HepG2 (cell line): ENCODE data around the gene SNAP47. TPM values are rescaled to one million over a fixed set of nuclear protein-coding genes. Genes with fewer than 3 reads are reported as not detected.

ENCODE experiments used
- ATAC-seq: fragments of 200-7000 bp; cut with Tn5 transposase; 3 replicates; pipeline ENCODE4 v1.9.1; 2020; ENCODE audit warnings: mild to moderate bottlenecking, moderate library complexity
- BruUV-seq: library from RNA; stranded (reverse); fragments of 400-500 nt; replicated peaks from 2 replicates; lab custom pipeline; 2021; lab: Mats Ljungman, UMichigan
- CTCF ChIA-PET: fragments of 300-600 bp; formaldehyde crosslinking; extraction: SDS; loops from one replicate; lab custom pipeline; 2021; ENCODE audit warnings: low total read pairs, inconsistent platforms, low intra/inter-chr PET ratio; lab: Yijun Ruan, JAX
- POLR2A ChIA-PET: fragments of 350-600 bp; sonication (Branson Sonifier 250); formaldehyde crosslinking; loops from one replicate; lab custom pipeline; 2020; ENCODE audit warnings: antibody characterized with exemption, inconsistent platforms; lab: Yijun Ruan, JAX
- DNase-seq: peaks from one replicate; pipeline ENCODE4 v3.0.0-alpha.2; 2015; ENCODE audit warnings: low spot score
- FAIRE-seq: peaks from 3 replicates; lab custom pipeline; 2011; peaks lifted over from hg19 to GRCh38; lab: Jason Lieb, UNC
- H2AFZ ChIP-seq: one replicate; pipeline ENCODE4 v1.6.1; 2011; ENCODE audit warnings: low read length, inconsistent platforms
- H3K27ac ChIP-seq: fragments of 300-600 bp; 3 replicates; pipeline ENCODE4 v1.8.0; 2011; ENCODE audit warnings: mixed run types, mild to moderate bottlenecking, mixed read lengths, low read length, inconsistent platforms; ENCODE audit not compliant: insufficient read depth; ENCODE audit errors: extremely low read length
- H3K27me3 ChIP-seq, 2 experiments: fragments of 200-600 bp in 1 of 2; 2 replicates in 1 of 2; 3 replicates in 1 of 2; pipeline versions ENCODE4 v1.6.0 to v1.8.0; 2011; ENCODE audit warnings: low read length in 2 of 2, mild to moderate bottlenecking in 2 of 2, moderate library complexity in 2 of 2, inconsistent platforms in 1 of 2; ENCODE audit not compliant: insufficient read depth in 2 of 2, control insufficient read depth in 1 of 2
- H3K36me3 ChIP-seq, 2 experiments: fragments of 200-600 bp in 1 of 2; replicated peaks in 1 of 2; 2 replicates in 1 of 2; 3 replicates in 1 of 2; pipeline versions ENCODE4 v1.5.1 to v1.8.0; 2011; ENCODE audit warnings: low read length in 2 of 2, inconsistent platforms in 1 of 2; ENCODE audit not compliant: insufficient read depth in 2 of 2, control insufficient read depth in 1 of 2
- H3K4me1 ChIP-seq: 2 replicates; pipeline ENCODE4 v1.5.1; 2012; ENCODE audit warnings: low read length, inconsistent platforms; ENCODE audit not compliant: insufficient read depth
- H3K4me2 ChIP-seq: 2 replicates; pipeline ENCODE4 v1.6.0; 2011; ENCODE audit warnings: low read depth, low read length, inconsistent platforms
- H3K4me3 ChIP-seq, 3 experiments: fragments of 200-600 bp in 1 of 3; sonication (generic), shearing (Covaris generic) in 1 of 3; replicated peaks in 1 of 3; 2 replicates each; pipeline ENCODE4 v1.5.1; 2011 to 2016; ENCODE audit warnings: low read length in 3 of 3, inconsistent platforms in 2 of 3, low read depth in 2 of 3, mild to moderate bottlenecking in 2 of 3, control low read depth in 1 of 3, mixed read lengths in 1 of 3; ENCODE audit not compliant: insufficient read depth in 1 of 3
- H3K79me2 ChIP-seq: one replicate; pipeline ENCODE4 v1.6.1; 2011; ENCODE audit warnings: low read length, inconsistent platforms; ENCODE audit not compliant: insufficient read depth
- H3K9ac ChIP-seq: 2 replicates; pipeline ENCODE4 v1.6.0; 2011; ENCODE audit warnings: mild to moderate bottlenecking, low read depth, low read length, inconsistent platforms; ENCODE audit not compliant: insufficient read depth
- H3K9me3 ChIP-seq: 2 replicates; pipeline ENCODE4 v1.5.1; 2012; ENCODE audit warnings: mild to moderate bottlenecking, low read length
- H4K20me1 ChIP-seq: 2 replicates; pipeline ENCODE4 v1.6.0; 2011; ENCODE audit warnings: inconsistent platforms, mild to moderate bottlenecking, low read length, moderate library complexity; ENCODE audit not compliant: insufficient read depth
- ETV5 ChIP-seq: IDR thresholded peaks from 2 replicates; pipeline ENCODE4 v1.6.1; 2018; ENCODE audit warnings: missing biosample characterization, missing genetic modification reagents, inconsistent platforms, borderline replicate concordance
- HMGA1 ChIP-seq: sonication (generic); formaldehyde crosslinking; conservative IDR thresholded peaks from 2 replicates; pipeline ENCODE4 v1.4.0; 2020; ENCODE audit warnings: missing genetic modification reagents
- MXI1 ChIP-seq: IDR thresholded peaks from 3 replicates; pipeline ENCODE4 v1.6.1; 2012; ENCODE audit warnings: low read depth, low read length, inconsistent platforms, borderline replicate concordance
- SRY ChIP-seq: sonication (generic); formaldehyde crosslinking; IDR thresholded peaks from 2 replicates; pipeline ENCODE4 v1.8.0; 2022; ENCODE audit warnings: mild to moderate bottlenecking, missing genetic modification reagents
- TCF7L2 ChIP-seq: IDR thresholded peaks from 2 replicates; pipeline ENCODE4 v1.6.1; 2011; ENCODE audit warnings: mild to moderate bottlenecking, low read depth, low read length, moderate library complexity
- ZNF878 ChIP-seq: sonication (generic); formaldehyde crosslinking; IDR thresholded peaks from 2 replicates; pipeline ENCODE4 v1.8.1; 2023; ENCODE audit warnings: mild to moderate bottlenecking, missing genetic modification reagents, moderate library complexity
- WGBS: methylation state at CpG from one replicate; pipeline ENCODE4 v1.1.6; 2017; ENCODE audit warnings: low lambda C conversion rate; 5-methylcytosine and 5-hydroxymethylcytosine counted together
- in situ Hi-C: cut with HindIII; loops from 2 replicates; pipeline ENCODE4 v1.10.0; 2017; ENCODE audit warnings: low pct_unique_long_range_greater_than_20kb; ENCODE audit not compliant: extremely low pct_ligation_motif_present
- intact Hi-C: fragments of 100-400 bp; cut with micrococcal nuclease; formaldehyde crosslinking; loops from one replicate; pipeline ENCODE4 v1.10.0; 2022; ENCODE audit not compliant: unreplicated experiment
- polyA plus RNA-seq, 8 experiments: library from polyadenylated mRNA; depleted of rRNA in 3 of 8; stranded (reverse) in 7 of 8; unstranded in 1 of 8; fragments of >200 nt; fragmentation: Illumina TruSeq in 4 of 8; extraction: Trizol in 4 of 8; gene quantifications; 2 replicates each; pipeline versions ENCODE4 v1.2.1 to v1.2.3, GENCODE V29; 2011 to 2016; ENCODE audit warnings: low read depth in 4 of 8, missing spikeins in 1 of 8, mixed read lengths in 1 of 8; ENCODE audit not compliant: insufficient read depth in 1 of 8
- total RNA-seq, 5 experiments: library from RNA; depleted of rRNA; stranded (reverse); fragments of >200 nt; fragmentation: Illumina TruSeq; extraction: Trizol; gene quantifications; 2 replicates each; pipeline ENCODE4 v1.2.3, GENCODE V29; 2016; ENCODE audit warnings: low read depth in 1 of 5
- TF ChIP-seq, protein P1 (sequence below): sonication (generic); formaldehyde crosslinking; IDR thresholded peaks from 2 replicates; pipeline ENCODE4 v1.8.1; 2023; ENCODE audit warnings: mild to moderate bottlenecking, moderate library complexity, missing genetic modification reagents
- TF ChIP-seq, protein P2 (sequence below): sonication (generic); formaldehyde crosslinking; IDR thresholded peaks from 2 replicates; pipeline ENCODE4 v1.8.0; 2022; ENCODE audit warnings: missing genetic modification reagents, mild to moderate bottlenecking, moderate library complexity, borderline replicate concordance
- TF ChIP-seq, protein P3 (sequence below): sonication (generic); formaldehyde crosslinking; IDR thresholded peaks from 2 replicates; pipeline ENCODE4 v1.4.0; 2020; ENCODE audit warnings: missing genetic modification reagents, borderline replicate concordance
- TF ChIP-seq, protein P4 (sequence below): IDR thresholded peaks from 2 replicates; pipeline ENCODE4 v1.6.1; 2016; ENCODE audit warnings: low read depth, missing genetic modification reagents, missing compliant biosample characterization
- TF ChIP-seq, protein P5 (sequence below): sonication (generic); formaldehyde crosslinking; IDR thresholded peaks from 2 replicates; pipeline ENCODE4 v1.9.0; 2022; ENCODE audit warnings: low read depth, missing genetic modification reagents

The SNAP47 gene
- total and polyA plus RNA-seq, 2 of the 13 experiments (the other 11 are each of a cell fraction or from before 2014, with no cell fraction given): 13.6 to 25.1 TPM

DNA sequence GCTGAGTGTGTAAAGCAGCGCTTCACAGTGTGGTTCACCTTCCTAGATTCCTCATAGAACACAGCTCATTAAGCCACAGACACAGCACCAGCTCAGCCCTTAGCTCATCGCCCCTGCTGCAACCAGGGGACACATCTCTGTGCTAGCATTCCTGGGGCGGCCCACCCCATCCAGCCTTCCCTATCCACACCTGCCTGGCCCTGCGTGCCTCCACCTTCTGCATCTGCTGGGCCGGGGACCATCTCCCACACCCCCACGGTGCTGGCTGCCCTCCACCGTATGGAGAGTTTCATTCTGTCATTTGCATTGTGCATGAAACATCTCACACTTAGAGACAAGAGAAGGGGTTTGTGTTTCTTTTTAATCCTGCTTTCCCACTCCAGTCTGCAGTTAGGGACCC lies 44.5 kb downstream of the SNAP47 start:
- intact Hi-C loops: no loop called here
- ATAC-seq (no peak), DNase-seq (no peak), FAIRE-seq (no peak)
- H3K4me2 ChIP-seq: no peak overlapping the region
- no peaks in the 10 kb centered on the region for H3K4me1 ChIP-seq
- H3K9me3 ChIP-seq: no peaks in the 10 kb centered on the region
- H3K36me3 ChIP-seq: peaks cover 5 to 9% of the 10 kb centered on the region in 2 experiments; a peak in 3 of 5 replicates
- H2AFZ ChIP-seq: no peak overlapping the region
- H3K27ac ChIP-seq: no peak overlapping the region
- POLR2A ChIA-PET: no interaction called here
- H3K4me3 ChIP-seq: no peak overlapping the region
- no peaks in the 10 kb centered on the region for H3K79me2 ChIP-seq
- in situ Hi-C loops: no loop called here
- H3K9ac ChIP-seq: no peak overlapping the region
- no TSS peak for BruUV-seq
- 94% methylated on average over 5 of the region's 7 CpGs for WGBS
- H3K27me3 ChIP-seq: no peaks in the 10 kb centered on the region
- CTCF ChIA-PET: no interaction called here
- no peaks in the 10 kb centered on the region for H4K20me1 ChIP-seq
- TF ChIP-seq ETV5 (CRISPR knock-in tag) (no peak), SRY (no peak), TCF7L2 (no peak), HMGA1 (CRISPR knock-in tag) (no peak), MXI1 (no peak), ZNF878 (no peak)
- TF ChIP-seq, protein P1, sequence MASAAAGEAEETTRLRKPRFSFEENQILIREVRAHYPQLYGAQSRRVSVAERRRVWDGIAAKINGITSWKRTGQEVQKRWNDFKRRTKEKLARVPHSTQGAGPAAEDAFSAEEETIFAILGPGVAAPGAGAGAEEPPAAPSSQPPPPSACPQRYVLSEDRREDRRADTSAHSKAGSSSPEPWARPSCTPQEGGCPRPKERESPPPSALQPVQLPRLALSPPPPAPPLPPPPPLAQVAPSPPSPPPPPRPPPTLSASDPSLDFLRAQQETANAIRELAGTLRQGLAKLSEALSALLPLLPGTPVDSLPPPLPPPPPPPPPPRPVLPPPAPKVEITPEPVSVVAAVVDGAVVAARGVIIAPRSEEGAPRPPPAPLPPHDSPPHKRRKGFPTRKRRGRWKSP: no peak
- TF ChIP-seq, protein P2, sequence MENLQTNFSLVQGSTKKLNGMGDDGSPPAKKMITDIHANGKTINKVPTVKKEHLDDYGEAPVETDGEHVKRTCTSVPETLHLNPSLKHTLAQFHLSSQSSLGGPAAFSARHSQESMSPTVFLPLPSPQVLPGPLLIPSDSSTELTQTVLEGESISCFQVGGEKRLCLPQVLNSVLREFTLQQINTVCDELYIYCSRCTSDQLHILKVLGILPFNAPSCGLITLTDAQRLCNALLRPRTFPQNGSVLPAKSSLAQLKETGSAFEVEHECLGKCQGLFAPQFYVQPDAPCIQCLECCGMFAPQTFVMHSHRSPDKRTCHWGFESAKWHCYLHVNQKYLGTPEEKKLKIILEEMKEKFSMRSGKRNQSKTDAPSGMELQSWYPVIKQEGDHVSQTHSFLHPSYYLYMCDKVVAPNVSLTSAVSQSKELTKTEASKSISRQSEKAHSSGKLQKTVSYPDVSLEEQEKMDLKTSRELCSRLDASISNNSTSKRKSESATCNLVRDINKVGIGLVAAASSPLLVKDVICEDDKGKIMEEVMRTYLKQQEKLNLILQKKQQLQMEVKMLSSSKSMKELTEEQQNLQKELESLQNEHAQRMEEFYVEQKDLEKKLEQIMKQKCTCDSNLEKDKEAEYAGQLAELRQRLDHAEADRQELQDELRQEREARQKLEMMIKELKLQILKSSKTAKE (CRISPR knock-in tag): no peak
- TF ChIP-seq, protein P3, sequence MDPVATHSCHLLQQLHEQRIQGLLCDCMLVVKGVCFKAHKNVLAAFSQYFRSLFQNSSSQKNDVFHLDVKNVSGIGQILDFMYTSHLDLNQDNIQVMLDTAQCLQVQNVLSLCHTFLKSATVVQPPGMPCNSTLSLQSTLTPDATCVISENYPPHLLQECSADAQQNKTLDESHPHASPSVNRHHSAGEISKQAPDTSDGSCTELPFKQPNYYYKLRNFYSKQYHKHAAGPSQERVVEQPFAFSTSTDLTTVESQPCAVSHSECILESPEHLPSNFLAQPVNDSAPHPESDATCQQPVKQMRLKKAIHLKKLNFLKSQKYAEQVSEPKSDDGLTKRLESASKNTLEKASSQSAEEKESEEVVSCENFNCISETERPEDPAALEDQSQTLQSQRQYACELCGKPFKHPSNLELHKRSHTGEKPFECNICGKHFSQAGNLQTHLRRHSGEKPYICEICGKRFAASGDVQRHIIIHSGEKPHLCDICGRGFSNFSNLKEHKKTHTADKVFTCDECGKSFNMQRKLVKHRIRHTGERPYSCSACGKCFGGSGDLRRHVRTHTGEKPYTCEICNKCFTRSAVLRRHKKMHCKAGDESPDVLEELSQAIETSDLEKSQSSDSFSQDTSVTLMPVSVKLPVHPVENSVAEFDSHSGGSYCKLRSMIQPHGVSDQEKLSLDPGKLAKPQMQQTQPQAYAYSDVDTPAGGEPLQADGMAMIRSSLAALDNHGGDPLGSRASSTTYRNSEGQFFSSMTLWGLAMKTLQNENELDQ (CRISPR knock-in tag): no peak
- TF ChIP-seq, protein P4, sequence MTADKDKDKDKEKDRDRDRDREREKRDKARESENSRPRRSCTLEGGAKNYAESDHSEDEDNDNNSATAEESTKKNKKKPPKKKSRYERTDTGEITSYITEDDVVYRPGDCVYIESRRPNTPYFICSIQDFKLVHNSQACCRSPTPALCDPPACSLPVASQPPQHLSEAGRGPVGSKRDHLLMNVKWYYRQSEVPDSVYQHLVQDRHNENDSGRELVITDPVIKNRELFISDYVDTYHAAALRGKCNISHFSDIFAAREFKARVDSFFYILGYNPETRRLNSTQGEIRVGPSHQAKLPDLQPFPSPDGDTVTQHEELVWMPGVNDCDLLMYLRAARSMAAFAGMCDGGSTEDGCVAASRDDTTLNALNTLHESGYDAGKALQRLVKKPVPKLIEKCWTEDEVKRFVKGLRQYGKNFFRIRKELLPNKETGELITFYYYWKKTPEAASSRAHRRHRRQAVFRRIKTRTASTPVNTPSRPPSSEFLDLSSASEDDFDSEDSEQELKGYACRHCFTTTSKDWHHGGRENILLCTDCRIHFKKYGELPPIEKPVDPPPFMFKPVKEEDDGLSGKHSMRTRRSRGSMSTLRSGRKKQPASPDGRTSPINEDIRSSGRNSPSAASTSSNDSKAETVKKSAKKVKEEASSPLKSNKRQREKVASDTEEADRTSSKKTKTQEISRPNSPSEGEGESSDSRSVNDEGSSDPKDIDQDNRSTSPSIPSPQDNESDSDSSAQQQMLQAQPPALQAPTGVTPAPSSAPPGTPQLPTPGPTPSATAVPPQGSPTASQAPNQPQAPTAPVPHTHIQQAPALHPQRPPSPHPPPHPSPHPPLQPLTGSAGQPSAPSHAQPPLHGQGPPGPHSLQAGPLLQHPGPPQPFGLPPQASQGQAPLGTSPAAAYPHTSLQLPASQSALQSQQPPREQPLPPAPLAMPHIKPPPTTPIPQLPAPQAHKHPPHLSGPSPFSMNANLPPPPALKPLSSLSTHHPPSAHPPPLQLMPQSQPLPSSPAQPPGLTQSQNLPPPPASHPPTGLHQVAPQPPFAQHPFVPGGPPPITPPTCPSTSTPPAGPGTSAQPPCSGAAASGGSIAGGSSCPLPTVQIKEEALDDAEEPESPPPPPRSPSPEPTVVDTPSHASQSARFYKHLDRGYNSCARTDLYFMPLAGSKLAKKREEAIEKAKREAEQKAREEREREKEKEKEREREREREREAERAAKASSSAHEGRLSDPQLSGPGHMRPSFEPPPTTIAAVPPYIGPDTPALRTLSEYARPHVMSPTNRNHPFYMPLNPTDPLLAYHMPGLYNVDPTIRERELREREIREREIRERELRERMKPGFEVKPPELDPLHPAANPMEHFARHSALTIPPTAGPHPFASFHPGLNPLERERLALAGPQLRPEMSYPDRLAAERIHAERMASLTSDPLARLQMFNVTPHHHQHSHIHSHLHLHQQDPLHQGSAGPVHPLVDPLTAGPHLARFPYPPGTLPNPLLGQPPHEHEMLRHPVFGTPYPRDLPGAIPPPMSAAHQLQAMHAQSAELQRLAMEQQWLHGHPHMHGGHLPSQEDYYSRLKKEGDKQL (CRISPR knock-in tag): no peak
- TF ChIP-seq, protein P5, sequence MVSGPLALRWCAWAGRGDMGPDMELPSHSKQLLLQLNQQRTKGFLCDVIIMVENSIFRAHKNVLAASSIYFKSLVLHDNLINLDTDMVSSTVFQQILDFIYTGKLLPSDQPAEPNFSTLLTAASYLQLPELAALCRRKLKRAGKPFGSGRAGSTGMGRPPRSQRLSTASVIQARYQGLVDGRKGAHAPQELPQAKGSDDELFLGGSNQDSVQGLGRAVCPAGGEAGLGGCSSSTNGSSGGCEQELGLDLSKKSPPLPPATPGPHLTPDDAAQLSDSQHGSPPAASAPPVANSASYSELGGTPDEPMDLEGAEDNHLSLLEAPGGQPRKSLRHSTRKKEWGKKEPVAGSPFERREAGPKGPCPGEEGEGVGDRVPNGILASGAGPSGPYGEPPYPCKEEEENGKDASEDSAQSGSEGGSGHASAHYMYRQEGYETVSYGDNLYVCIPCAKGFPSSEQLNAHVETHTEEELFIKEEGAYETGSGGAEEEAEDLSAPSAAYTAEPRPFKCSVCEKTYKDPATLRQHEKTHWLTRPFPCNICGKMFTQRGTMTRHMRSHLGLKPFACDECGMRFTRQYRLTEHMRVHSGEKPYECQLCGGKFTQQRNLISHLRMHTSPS (CRISPR knock-in tag): no peak
